Esophagus squamous epithelium (tissue), 4 donors: Measurements from ENCODE around the gene TECPR1.

Experiments used
- CTCF ChIP-seq, 6 experiments: fragments of 450-650 bp in 4 of 6; fragments of 200-600 bp in 2 of 6; sonication (generic) in 2 of 6; IDR thresholded peaks; one replicate each; pipeline ENCODE4 v1.5.1; 2016 to 2019; ENCODE audit warnings: antibody characterized with exemption in 6 of 6, mild to moderate bottlenecking in 4 of 6, moderate library complexity in 4 of 6
- POLR2A ChIP-seq, 4 donors: fragments of 450-650 bp; IDR thresholded peaks; one replicate each; pipeline ENCODE4 v1.6.1; 2017; ENCODE audit warnings: antibody characterized with exemption in 4 of 4, mild to moderate bottlenecking in 4 of 4, moderate library complexity in 3 of 4

- TF ChIP-seq POLR2A (IDR thresholded peaks at IDR 0.05) (no peak), CTCF (IDR thresholded peaks at IDR 0.05) (peak in 2 of 6 experiments; percentile 29 to 32)
These were observed 43.6 kb upstream of the TECPR1 start for GRCh38 chr7:98295467-98296192.
